ENCODE measurements around the gene COQ9.
"Not testable (repeated sequence)": the region's sequence is repeated elsewhere in the genome, so short reads cannot be mapped to it uniquely, and the experiment has no call there.

The COQ9 gene

GRCh38 chr16:57486858-57487834 is 39.9 kb downstream of the COQ9 start:
- DNase-seq = no peak

DNA sequence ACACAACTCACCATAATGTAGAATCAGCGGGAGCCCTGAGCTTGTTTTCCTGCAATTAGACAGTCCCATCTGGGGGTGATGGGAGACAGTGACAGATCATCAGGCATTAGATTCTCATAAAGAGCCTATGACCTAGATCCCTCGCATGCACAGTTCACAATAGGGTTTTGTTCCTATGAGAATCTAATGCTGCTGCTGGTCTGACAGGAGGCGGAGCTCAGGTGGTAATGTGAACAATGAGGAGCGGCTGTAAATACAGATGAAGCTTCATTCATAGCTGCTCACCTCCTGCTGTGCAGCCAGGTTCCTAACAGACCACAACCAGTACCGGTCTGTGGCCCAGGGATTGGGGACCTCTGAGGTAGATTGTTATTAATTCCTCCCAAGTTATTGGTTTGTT is 42.0 kb downstream of the COQ9 start:
- DNase-seq = no peak

DNA sequence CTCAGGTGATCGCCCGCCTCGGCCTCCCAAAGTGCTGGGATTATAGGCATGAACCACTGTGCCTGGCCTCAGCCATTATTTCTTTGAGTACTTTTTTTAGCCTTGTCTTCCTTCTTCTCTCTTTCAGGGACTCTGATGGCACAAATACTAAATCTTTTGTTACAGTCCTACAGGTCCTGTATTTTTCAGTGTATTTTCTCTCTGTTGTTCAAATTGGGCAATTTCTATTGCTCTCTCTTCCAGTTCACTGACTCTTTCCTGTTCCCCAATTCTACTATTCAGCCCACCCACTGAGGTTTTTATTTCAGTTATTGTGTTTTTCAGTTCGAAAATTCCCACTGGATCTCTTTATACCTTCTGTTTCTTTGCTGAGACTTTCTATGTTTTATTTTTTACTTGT is 46.5 kb downstream of the COQ9 start:
- no peak for DNase-seq

DNA sequence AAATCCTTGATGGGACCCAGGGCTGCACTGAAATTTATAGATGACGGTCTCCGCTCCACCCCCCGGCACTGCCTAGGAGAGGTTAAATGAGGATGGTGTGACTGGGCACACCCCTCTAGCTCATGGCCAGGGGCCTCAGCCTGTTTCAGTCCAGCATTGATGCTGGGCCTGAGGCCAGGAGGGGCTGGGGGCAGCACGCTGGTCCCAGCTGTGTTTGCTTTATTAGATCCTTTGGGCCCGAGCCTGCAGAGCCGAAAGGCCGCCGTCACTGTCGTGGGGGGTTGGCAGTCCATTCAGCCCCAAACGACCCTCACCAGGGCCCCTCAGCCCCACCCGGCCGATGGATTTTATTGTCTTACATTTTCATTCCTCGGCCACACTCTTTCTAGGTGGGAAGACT is 49.8 kb downstream of the COQ9 start:
- no peak for DNase-seq

GRCh38 chr16:57498031-57498430 is 50.8 kb downstream of the COQ9 start:
- DNase-seq = no peak

GRCh38 chr16:57499941-57500340 is 52.7 kb downstream of the COQ9 start:
- not testable (repeated sequence) for DNase-seq

DNA sequence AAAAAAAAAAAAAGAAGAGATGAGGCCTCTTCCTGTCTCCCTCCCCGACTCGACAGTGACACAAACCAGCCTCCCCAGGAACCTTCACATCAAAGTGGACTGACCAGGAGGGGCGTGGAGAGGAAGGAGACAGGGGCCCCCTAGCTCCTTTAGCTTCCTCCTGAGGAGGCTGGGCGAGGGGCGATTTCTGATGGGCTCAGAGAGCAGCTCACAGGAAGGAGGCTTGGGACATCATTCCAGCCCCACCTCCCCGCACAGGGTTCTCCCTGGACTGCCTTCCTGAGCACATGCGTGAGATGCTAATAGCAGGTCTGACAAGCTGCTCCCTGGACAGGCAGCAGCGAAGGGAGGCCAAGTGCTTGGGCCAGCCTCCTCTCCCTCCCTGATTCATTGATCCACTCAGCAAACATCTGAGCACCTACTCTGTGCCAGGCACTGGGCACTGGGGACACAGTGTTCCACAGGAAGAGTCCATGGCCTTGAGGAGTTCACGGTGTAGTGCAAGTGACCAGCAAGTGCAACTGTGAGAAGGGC is 53.4 kb downstream of the COQ9 start:
- DNase-seq = peak; percentile 21

DNA sequence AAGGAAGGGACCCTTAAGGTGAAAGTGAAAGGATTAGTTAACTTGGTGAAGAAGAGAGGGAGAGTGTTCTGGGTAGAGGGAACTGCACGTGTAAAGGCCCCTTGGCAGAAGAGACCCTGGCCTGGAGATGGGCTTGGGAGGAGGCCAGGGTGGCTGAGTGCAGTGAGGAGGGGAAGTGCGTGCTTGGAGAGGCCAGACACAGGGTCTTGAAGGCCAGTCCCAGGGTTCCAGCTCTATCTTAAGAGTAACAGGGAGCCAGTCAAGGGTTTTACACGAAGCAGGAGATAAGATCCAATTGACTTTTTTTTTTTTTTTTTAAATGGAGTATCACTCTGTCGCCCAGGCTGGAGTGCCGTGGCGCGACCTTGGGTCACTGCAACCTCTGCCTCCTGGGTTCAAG is 54.2 kb downstream of the COQ9 start:
- no peak for DNase-seq

DNA sequence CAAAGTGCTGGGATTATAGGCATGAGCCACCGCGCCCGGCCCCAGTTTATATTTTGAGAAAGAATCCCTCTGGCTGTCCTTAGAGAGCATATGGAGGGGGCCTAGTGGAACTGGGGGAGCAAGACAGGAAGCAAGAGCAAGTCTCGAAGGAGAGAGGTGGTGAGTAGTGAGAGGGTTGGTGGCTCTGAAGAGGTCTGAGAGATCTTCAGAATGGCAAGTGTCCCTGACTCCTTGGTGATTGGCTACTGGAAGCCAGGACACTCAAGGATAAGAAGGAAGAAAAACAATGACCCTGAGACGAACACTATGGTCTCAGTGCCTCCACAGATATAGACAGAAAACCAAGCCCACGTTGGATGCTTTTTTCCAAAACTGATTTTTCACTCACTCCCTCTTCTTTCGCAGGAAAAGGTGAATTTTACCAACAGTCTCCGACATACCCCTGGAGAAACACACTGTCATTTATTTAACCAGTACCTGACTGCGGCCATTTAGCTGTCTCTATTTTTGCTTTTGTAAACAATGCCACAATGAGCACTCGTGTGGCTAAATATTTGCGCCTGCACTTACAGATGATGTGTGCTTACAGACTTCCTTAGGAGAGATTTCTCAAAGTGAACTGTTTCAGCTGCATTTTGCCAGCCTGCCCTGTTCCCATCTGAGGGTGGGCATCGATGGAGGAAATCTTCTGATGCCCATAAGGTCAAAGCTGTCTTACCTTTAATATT is 54.9 kb downstream of the COQ9 start:
- DNase-seq = no peak

GRCh38 chr16:57503366-57503765 is 56.1 kb downstream of the COQ9 start:
- no peak for DNase-seq

DNA sequence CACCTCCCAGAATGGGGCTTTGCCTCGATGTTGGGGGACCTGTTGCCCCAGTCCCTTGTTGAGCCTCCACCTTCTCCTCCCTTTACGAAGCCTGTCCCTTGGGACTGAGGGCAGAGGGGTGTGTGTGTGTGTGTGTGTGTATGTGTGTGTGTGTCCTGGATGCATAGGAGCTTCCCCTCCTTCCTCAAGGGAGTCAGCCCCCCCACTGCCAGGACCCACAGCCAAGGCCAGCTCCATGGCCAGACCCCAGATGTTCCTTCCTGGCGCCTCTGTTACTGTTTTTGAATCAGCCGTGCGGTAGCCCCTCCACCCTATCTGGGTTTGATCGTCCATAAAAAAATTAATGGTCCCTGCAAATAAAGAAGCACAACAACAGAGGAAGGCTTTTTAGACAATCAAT is 56.7 kb downstream of the COQ9 start:
- DNase-seq = no peak

GRCh38 chr16:57504491-57504890 is 57.2 kb downstream of the COQ9 start:
- no peak for DNase-seq

DNA sequence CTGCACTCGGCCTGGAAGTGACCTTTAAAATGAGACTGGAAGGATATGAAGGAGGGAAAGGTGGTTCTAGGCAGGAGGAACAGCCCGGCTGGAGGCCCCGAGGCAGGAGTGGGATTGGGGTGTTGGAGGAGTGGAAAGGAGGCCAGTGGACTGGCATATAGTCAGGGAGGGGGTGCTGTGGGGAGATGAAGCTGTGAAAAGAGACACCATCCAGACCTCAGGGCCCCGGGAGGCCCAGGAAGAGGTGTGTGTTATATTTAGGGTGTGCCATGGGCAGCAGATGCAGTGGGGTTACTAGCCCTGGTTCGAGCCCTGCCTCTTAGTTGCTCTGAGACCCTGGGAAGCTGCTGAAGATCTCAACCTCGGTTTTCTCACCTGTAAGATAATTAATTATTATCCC is 57.9 kb downstream of the COQ9 start:
- no peak for DNase-seq

DNA sequence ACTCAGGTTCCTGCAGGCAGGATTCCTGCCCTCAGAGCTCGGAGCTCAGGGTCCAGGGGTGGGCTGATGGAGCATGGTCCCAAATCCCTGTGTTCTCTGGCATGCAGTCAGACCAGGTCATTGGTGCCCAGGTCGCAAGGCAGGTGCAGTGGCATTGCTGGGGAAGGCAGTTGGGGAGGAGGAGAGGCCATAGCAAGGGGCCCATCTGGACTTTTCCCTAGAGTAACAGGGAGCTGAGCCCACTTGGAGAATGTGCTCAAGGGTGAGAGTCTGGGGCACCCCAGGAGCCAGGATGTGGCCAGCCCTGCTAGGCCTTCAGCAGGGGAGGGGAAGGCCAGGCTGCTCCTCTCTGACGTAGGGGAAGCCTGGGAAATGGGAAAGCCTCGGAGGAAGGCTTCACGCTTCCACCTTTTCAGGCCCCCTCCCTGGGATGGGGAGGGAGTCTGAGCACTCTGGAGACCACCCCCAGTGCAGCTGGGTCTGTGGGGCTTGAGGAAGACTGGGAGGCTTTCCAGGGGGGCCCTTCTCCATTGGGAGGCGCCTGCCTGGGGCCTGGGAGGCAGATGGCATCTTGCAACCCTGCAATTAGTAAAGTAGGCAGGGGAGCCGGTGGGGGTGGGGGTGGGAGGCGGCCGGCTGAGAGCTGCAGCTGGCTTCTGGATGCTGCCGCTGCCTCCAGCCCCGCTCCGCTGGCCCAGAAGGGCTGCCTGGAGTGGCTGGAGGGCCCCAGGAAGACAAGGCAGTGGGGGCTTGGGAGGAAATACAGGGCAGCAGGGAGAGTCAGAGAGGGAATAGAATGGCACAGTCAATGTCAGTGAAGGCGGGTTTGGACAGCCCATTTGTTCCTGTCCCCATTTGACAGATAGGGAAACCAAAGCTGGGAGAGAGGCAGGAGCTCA is 60.1 kb downstream of the COQ9 start:
- DNase-seq = no peak

DNA sequence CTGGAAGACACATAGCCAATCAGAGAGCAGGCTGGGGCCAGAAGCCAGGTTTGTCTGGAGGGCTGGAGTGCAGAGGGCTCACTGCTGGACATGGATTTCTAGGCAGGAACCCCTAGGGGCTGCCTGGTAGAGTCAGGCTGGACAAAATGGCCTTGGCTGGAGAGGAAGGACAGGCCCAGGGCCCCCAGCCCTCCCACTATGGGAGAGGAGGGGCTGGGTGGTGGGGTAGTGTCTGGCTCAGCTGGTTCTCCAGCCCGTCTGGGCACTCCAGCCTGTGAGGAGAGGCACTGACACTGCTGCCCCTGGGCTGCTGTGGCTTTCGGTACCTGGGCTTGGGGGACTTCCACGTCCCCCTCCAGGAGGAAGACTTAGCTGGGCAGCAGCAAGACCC is 60.8 kb downstream of the COQ9 start:
- DNase-seq = no peak

DNA sequence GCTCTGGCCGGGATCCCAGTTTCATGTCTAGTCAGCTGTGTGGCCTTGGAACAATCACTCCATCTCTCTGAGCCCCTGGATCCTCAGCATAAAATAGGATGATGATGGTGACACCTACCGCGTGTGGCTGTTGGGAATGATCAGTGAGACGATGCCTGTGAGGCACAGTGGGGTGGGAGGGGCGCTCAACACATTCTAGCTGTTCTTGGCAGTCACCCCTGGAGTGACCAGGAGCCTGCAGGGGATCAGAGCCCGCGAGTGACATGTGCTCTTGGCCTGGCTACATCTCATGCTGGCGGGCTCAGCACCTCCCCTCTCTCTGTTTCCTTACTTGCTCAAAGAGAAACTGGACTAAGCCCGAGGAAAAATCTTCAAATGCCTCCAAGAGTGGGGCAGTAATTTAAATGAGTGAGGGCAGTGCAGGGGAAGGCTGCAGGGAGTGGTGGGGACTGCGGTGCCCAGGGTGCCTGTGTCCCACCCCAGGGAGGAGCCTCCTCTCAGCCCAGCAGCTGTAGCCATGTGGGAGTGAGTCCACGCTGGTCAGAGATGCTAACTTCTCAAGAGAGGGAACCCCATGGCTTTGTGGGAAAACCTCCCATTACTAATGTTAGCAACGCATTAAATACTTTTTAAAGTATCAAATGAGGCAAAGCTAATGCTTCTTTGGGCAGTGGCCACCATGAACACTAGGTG is 62.1 kb downstream of the COQ9 start:
- DNase-seq = no peak

- DNase-seq = no peak
Measured at GRCh38 chr16:57510016-57510871, 63.0 kb downstream of the COQ9 start.
